Activated CD4-positive, alpha-beta T cell treated with anti-CD3 and anti-CD28 coated beads, Interleukin-2, amount 50 U/mL, for 24 hours (primary cell): ENCODE results near the gene IQCC.

Experiments used
- DNase-seq, 2 donors: peaks; one replicate each; pipeline ENCODE4 v3.0.0-alpha.2; 2020; ENCODE audit warnings: low read depth in 1 of 2, low spot score in 1 of 2

Gene IQCC

GRCh38 chr1:32195972-32196823 is 9.3 kb upstream of the IQCC start:
- no peak for DNase-seq

- DNase-seq: no peak
Measured at GRCh38 chr1:32197074-32197473, 8.4 kb upstream of the IQCC start.

GRCh38 chr1:32197837-32198236 is 7.6 kb upstream of the IQCC start:
- no peak for DNase-seq

GRCh38 chr1:32198237-32199042 is 7.0 kb upstream of the IQCC start:
- DNase-seq: no peak

GRCh38 chr1:32199043-32199716 is 6.3 kb upstream of the IQCC start:
- DNase-seq: no peak

- no peak for DNase-seq
Measured at GRCh38 chr1:32199717-32200072, 5.8 kb upstream of the IQCC start.

- peak in 1 of 2 donors; percentile 34 for DNase-seq
Measured at GRCh38 chr1:32200226-32201010, 5.1 kb upstream of the IQCC start, which contains the start of gene CCDC28B. Gene CCDC28B (plus strand): TSS chr1:32200595. CDS start chr1:32201936, 1,341 bp downstream.

- peak in 1 of 2 donors; percentile 70 for DNase-seq
Measured at GRCh38 chr1:32201011-32201855, 4.2 kb upstream of the IQCC start.

- no peak for DNase-seq
Measured at GRCh38 chr1:32204943-32205361, 519 bp upstream of the IQCC start.

GRCh38 chr1:32208469-32208868 is 3.0 kb downstream of the IQCC start:
- no peak for DNase-seq

GRCh38 chr1:32208891-32209328 is 3.4 kb downstream of the IQCC start, which contains the start of gene DCDC2B:
Gene DCDC2B (plus strand): TSS chr1:32209089. CDS start chr1:32209094, 5 bp downstream.
- DNase-seq: no peak

- DNase-seq: peak in 1 of 2 donors; percentile 55
Measured at GRCh38 chr1:32215629-32216480, 10.4 kb downstream of the IQCC start.

GRCh38 chr1:32216566-32216965 is 11.1 kb downstream of the IQCC start:
- no peak for DNase-seq

- DNase-seq: no peak
Measured at GRCh38 chr1:32219022-32219421, 13.6 kb downstream of the IQCC start.

GRCh38 chr1:32220746-32221580 is 15.5 kb downstream of the IQCC start:
- DNase-seq: no peak

GRCh38 chr1:32221581-32221979 is 16.1 kb downstream of the IQCC start:
- no peak for DNase-seq

GRCh38 chr1:32221980-32222755 is 16.7 kb downstream of the IQCC start, which contains the start of the genes EIF3I and TMEM234:
Gene EIF3I (plus strand): TSS chr1:32222407. CDS start chr1:32222442, 35 bp downstream.
Gene TMEM234 (minus strand): TSS chr1:32222353. CDS start chr1:32222322, 31 bp downstream.
- DNase-seq: peak; percentile 84 to 91
